H9 (cell line): ENCODE measurements around the gene MID1. TPM values are rescaled to one million over a fixed set of nuclear protein-coding genes. Genes with fewer than 3 reads are reported as not detected.

ENCODE experiments used
- DNase-seq: peaks from one replicate; pipeline ENCODE4 v3.0.0-alpha.2; 2017
- H2AFZ ChIP-seq: one replicate; pipeline ENCODE4 v1.6.1; 2013; ENCODE audit warnings: mild to moderate bottlenecking, low read length, control low read depth, moderate library complexity
- H2AK5ac ChIP-seq: 2 replicates; pipeline ENCODE4 v1.6.1; 2013; ENCODE audit warnings: low read length, control low read depth, mixed read lengths; ENCODE audit not compliant: insufficient read length
- H2BK120ac ChIP-seq: one replicate; pipeline ENCODE4 v1.6.1; 2013; ENCODE audit warnings: low read depth, mild to moderate bottlenecking, low read length, control low read depth, inconsistent platforms; ENCODE audit not compliant: poor library complexity, severe bottlenecking
- H2BK12ac ChIP-seq: 2 replicates; pipeline ENCODE4 v1.6.1; 2013; ENCODE audit warnings: low read length, control low read depth, mixed read lengths, low read depth; ENCODE audit not compliant: insufficient read length
- H2BK15ac ChIP-seq: 2 replicates; pipeline ENCODE4 v1.6.1; 2013; ENCODE audit warnings: low read depth, low read length, control low read depth
- H2BK20ac ChIP-seq: one replicate; pipeline ENCODE4 v1.6.1; 2013; ENCODE audit warnings: low read depth, mild to moderate bottlenecking, low read length, control low read depth, inconsistent platforms; ENCODE audit not compliant: poor library complexity, severe bottlenecking
- H2BK5ac ChIP-seq: 2 replicates; pipeline ENCODE4 v1.6.1; 2013; ENCODE audit warnings: low read length, control low read depth, mixed read lengths; ENCODE audit not compliant: insufficient read length
- H3K14ac ChIP-seq: 2 replicates; pipeline ENCODE4 v1.6.1; 2013; ENCODE audit warnings: low read length, control low read depth; ENCODE audit not compliant: insufficient read depth
- H3K18ac ChIP-seq: 2 replicates; pipeline ENCODE4 v1.6.1; 2013; ENCODE audit warnings: low read depth, mild to moderate bottlenecking, mixed read lengths, low read length, control low read depth; ENCODE audit not compliant: insufficient read length
- H3K23ac ChIP-seq: 2 replicates; pipeline ENCODE4 v1.6.1; 2013; ENCODE audit warnings: low read length, control low read depth, mixed read lengths, low read depth; ENCODE audit not compliant: insufficient read length
- H3K23me2 ChIP-seq: 2 replicates; pipeline ENCODE4 v1.6.1; 2013; ENCODE audit warnings: low read depth, mild to moderate bottlenecking, mixed read lengths, low read length, control low read depth; ENCODE audit not compliant: insufficient read length, poor library complexity, severe bottlenecking
- H3K27ac ChIP-seq: 2 replicates; pipeline ENCODE4 v1.5.1; 2013; ENCODE audit warnings: low read length, control low read depth, mixed read lengths, low read depth; ENCODE audit not compliant: insufficient read length
- H3K27me3 ChIP-seq: 2 replicates; pipeline ENCODE4 v1.6.1; 2013; ENCODE audit warnings: low read length, control low read depth, inconsistent platforms; ENCODE audit not compliant: insufficient read depth
- H3K4ac ChIP-seq: 2 replicates; pipeline ENCODE4 v1.6.1; 2013; ENCODE audit warnings: low read depth, mild to moderate bottlenecking, control low read depth, inconsistent platforms, low read length, moderate library complexity
- H3K4me1 ChIP-seq: 2 replicates; pipeline ENCODE4 v1.6.1; 2013; ENCODE audit warnings: low read length, control low read depth, inconsistent platforms; ENCODE audit not compliant: insufficient read depth
- H3K4me2 ChIP-seq: 2 replicates; pipeline ENCODE4 v1.6.1; 2013; ENCODE audit warnings: low read length, control low read depth, mixed read lengths; ENCODE audit not compliant: insufficient read length, insufficient read depth
- H3K56ac ChIP-seq: 2 replicates; pipeline ENCODE4 v1.6.1; 2013; ENCODE audit warnings: low read depth, mild to moderate bottlenecking, mixed read lengths, low read length, control low read depth; ENCODE audit not compliant: insufficient read length
- H3K79me1 ChIP-seq: 2 replicates; pipeline ENCODE4 v1.6.1; 2013; ENCODE audit warnings: low read depth, mild to moderate bottlenecking, moderate library complexity, low read length, control low read depth, inconsistent platforms; ENCODE audit not compliant: insufficient read depth, poor library complexity, severe bottlenecking
- H3K79me2 ChIP-seq: 2 replicates; pipeline ENCODE4 v1.6.1; 2013; ENCODE audit warnings: low read length, control low read depth, inconsistent platforms; ENCODE audit not compliant: insufficient read depth
- H3K9ac ChIP-seq: 2 replicates; pipeline ENCODE4 v1.6.1; 2013; ENCODE audit warnings: low read length, control low read depth, mixed read lengths; ENCODE audit not compliant: insufficient read length; ENCODE audit errors: extremely low read depth
- H3K9me3 ChIP-seq: one replicate; pipeline ENCODE4 v1.6.1; 2013; ENCODE audit warnings: low read depth, low read length, inconsistent platforms; ENCODE audit not compliant: control insufficient read depth
- H3T11ph ChIP-seq: one replicate; pipeline ENCODE4 v1.6.1; 2013; ENCODE audit warnings: mild to moderate bottlenecking, low read length, control low read depth, inconsistent platforms
- H4K20me1 ChIP-seq: one replicate; pipeline ENCODE4 v1.6.1; 2013; ENCODE audit not compliant: control insufficient read depth, insufficient read length, insufficient read depth
- H4K5ac ChIP-seq: 2 replicates; pipeline ENCODE4 v1.6.1; 2013; ENCODE audit warnings: low read depth, mild to moderate bottlenecking, mixed read lengths, low read length, control low read depth; ENCODE audit not compliant: insufficient read length
- H4K8ac ChIP-seq: replicated peaks from 2 replicates; pipeline ENCODE4 v1.6.1; 2013; ENCODE audit warnings: low read length, control low read depth, mixed read lengths, low read depth; ENCODE audit not compliant: insufficient read length
- H4K91ac ChIP-seq: 2 replicates; pipeline ENCODE4 v1.6.1; 2013; ENCODE audit warnings: low read depth, mild to moderate bottlenecking, moderate library complexity, mixed read lengths, low read length, control low read depth; ENCODE audit not compliant: insufficient read length
- H3K27ac Mint-ChIP-seq, 3 experiments: 2 replicates in 2 of 3; 3 replicates in 1 of 3; pipeline ENCODE4 v1.8.0; 2020 to 2021; ENCODE audit warnings: mixed read lengths in 3 of 3, mild to moderate bottlenecking in 1 of 3, moderate library complexity in 1 of 3
- H3K27me3 Mint-ChIP-seq: 2 replicates; pipeline ENCODE4 v1.8.0; 2021; ENCODE audit warnings: low read depth, mild to moderate bottlenecking, moderate library complexity, mixed read lengths
- H3K36me3 Mint-ChIP-seq, 3 experiments: 2 replicates in 2 of 3; 3 replicates in 1 of 3; pipeline ENCODE4 v1.8.0; 2020 to 2021; ENCODE audit warnings: low read depth in 3 of 3, mixed read lengths in 3 of 3; ENCODE audit not compliant: insufficient read depth in 1 of 3
- H3K4me1 Mint-ChIP-seq, 2 experiments: 2 replicates each; pipeline ENCODE4 v1.8.0; 2020; ENCODE audit warnings: mixed read lengths in 2 of 2
- H3K4me3 Mint-ChIP-seq, 2 experiments: 2 replicates in 1 of 2; 3 replicates in 1 of 2; pipeline ENCODE4 v1.8.0; 2020 to 2021; ENCODE audit warnings: mild to moderate bottlenecking in 2 of 2, mixed read lengths in 2 of 2, moderate library complexity in 1 of 2
- H3K9me3 Mint-ChIP-seq, 2 experiments: 2 replicates in 1 of 2; 3 replicates in 1 of 2; pipeline ENCODE4 v1.8.0; 2020; ENCODE audit warnings: mild to moderate bottlenecking in 2 of 2, mixed read lengths in 2 of 2, moderate library complexity in 1 of 2
- WGBS: extraction: QIAGEN DNeasy Blood & Tissue Kit; methylation state at CpG from one replicate; pipeline ENCODE4 v1.1.7; 2013; ENCODE audit warnings: missing lambda C conversion rate, low lambda C conversion rate, mixed read lengths; ENCODE audit not compliant: insufficient read length; ENCODE audit errors: extremely low coverage; 5-methylcytosine and 5-hydroxymethylcytosine counted together
- total RNA-seq: library from RNA; stranded (reverse); gene quantifications from 2 replicates; pipeline ENCODE4 v1.2.1, GENCODE V29; 2021
- TF ChIP-seq, protein P1 (sequence below): fragments of 200-600 bp; sonication (generic); conservative IDR thresholded peaks from 3 replicates; pipeline ENCODE4 v1.8.0; 2021; ENCODE audit warnings: antibody characterized with exemption, mild to moderate bottlenecking

Gene MID1
- total RNA-seq, 1 experiment from 2014 or later: 32.9 TPM

- TF ChIP-seq, protein P1, sequence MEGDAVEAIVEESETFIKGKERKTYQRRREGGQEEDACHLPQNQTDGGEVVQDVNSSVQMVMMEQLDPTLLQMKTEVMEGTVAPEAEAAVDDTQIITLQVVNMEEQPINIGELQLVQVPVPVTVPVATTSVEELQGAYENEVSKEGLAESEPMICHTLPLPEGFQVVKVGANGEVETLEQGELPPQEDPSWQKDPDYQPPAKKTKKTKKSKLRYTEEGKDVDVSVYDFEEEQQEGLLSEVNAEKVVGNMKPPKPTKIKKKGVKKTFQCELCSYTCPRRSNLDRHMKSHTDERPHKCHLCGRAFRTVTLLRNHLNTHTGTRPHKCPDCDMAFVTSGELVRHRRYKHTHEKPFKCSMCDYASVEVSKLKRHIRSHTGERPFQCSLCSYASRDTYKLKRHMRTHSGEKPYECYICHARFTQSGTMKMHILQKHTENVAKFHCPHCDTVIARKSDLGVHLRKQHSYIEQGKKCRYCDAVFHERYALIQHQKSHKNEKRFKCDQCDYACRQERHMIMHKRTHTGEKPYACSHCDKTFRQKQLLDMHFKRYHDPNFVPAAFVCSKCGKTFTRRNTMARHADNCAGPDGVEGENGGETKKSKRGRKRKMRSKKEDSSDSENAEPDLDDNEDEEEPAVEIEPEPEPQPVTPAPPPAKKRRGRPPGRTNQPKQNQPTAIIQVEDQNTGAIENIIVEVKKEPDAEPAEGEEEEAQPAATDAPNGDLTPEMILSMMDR: no peak
- Histone ChIP-seq H3K79me2 (no peaks in the 10 kb centered on the region; the same call in 1 of the 2 replicates), H3K4me2 (no peak overlapping the region), H4K91ac (no peak overlapping the region), H2BK120ac (no peak overlapping the region), H2AFZ (no peak overlapping the region), H3K4me1 (peaks cover 9% of the 10 kb centered on the region; the same call in 1 of the 2 replicates), H3K56ac (no peak overlapping the region), H3K14ac (no peak overlapping the region), H3K27me3 (no peaks in the 10 kb centered on the region), H3K23ac (no peak overlapping the region), H3K79me1 (no peaks in the 10 kb centered on the region), H4K5ac (no peak overlapping the region), H2AK5ac (no peak overlapping the region), H3T11ph (no peak overlapping the region), H4K8ac (no peak overlapping the region), H3K9ac (no peak overlapping the region), H3K27ac (no peak overlapping the region), H2BK20ac (no peak overlapping the region), H2BK15ac (no peak overlapping the region), H2BK5ac (no peak overlapping the region), H4K20me1 (no peaks in the 10 kb centered on the region), H3K4ac (no peak overlapping the region), H3K23me2 (no peaks in the 10 kb centered on the region), H2BK12ac (no peak overlapping the region), H3K18ac (no peak overlapping the region), H3K9me3 (no peaks in the 10 kb centered on the region)
- Mint-ChIP-seq H3K9me3 (peaks cover 10 to 31% of the 10 kb centered on the region in 2 experiments), H3K4me3 (no peak overlapping the region), H3K27ac (no peak overlapping the region), H3K36me3 (peaks cover 0 to 6% (median 2%) of the 10 kb centered on the region in 3 experiments; a peak in 3 of 7 replicates), H3K4me1 (peaks cover 9 to 11% of the 10 kb centered on the region in 2 experiments), H3K27me3 (no peaks in the 10 kb centered on the region)
- no peak for DNase-seq
- WGBS: no CpG with 5 or more reads among the region's 1 CpG
These were observed 88.5 kb downstream of the MID1 start for GRCh38 chrX:10531927-10532326.
